Fibroblast of the aortic adventitia (primary cell): ENCODE results near the gene STK39. TPM values are rescaled to one million over a fixed set of nuclear protein-coding genes. Genes with fewer than 3 reads are reported as not detected.

Experiments
- DNase-seq: peaks from one replicate; pipeline ENCODE4 v3.0.0-alpha.2; 2010; ENCODE audit warnings: low read depth
- H3K4me3 ChIP-seq: 2 replicates; pipeline ENCODE4 v1.5.1; 2011; ENCODE audit warnings: low read depth, mild to moderate bottlenecking, control low read depth, low read length, moderate library complexity
- total RNA-seq: library from RNA; depleted of rRNA; stranded (reverse); fragments of >200 nt; gene quantifications from 2 replicates; pipeline ENCODE4 v1.2.3, GENCODE V29; 2012; ENCODE audit warnings: low replicate concordance
- TF ChIP-seq, protein P1 (sequence below): IDR thresholded peaks from 2 replicates; pipeline ENCODE4 v1.5.1; 2011; ENCODE audit warnings: mild to moderate bottlenecking, low read length, control low read depth, inconsistent platforms; ENCODE audit not compliant: insufficient read depth

STK39 gene
- total RNA-seq, 1 donor = 31.0 TPM

DNA sequence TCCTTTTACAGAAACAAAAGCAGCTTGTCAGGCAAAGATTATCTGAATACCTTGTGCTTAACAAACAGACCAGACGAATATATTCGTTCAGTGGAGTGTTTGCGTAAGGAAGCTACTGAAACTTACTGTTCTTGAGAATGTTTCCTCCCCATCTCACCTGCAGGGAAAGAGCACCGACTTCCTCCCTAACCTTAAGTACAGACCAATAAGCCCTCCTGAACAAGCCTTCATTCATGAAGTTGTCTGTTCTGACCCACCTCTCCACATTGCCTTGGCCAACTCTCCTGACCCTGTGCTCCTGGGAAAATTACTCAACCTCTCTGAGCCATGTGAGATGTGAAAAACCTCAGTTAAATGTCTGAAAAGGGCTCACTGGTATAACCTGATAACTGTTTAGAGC lies 35.2 kb downstream of the STK39 start:
- TF ChIP-seq, protein P1, sequence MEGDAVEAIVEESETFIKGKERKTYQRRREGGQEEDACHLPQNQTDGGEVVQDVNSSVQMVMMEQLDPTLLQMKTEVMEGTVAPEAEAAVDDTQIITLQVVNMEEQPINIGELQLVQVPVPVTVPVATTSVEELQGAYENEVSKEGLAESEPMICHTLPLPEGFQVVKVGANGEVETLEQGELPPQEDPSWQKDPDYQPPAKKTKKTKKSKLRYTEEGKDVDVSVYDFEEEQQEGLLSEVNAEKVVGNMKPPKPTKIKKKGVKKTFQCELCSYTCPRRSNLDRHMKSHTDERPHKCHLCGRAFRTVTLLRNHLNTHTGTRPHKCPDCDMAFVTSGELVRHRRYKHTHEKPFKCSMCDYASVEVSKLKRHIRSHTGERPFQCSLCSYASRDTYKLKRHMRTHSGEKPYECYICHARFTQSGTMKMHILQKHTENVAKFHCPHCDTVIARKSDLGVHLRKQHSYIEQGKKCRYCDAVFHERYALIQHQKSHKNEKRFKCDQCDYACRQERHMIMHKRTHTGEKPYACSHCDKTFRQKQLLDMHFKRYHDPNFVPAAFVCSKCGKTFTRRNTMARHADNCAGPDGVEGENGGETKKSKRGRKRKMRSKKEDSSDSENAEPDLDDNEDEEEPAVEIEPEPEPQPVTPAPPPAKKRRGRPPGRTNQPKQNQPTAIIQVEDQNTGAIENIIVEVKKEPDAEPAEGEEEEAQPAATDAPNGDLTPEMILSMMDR = no peak
- no peak overlapping the region for H3K4me3 ChIP-seq
- DNase-seq = no peak

DNA sequence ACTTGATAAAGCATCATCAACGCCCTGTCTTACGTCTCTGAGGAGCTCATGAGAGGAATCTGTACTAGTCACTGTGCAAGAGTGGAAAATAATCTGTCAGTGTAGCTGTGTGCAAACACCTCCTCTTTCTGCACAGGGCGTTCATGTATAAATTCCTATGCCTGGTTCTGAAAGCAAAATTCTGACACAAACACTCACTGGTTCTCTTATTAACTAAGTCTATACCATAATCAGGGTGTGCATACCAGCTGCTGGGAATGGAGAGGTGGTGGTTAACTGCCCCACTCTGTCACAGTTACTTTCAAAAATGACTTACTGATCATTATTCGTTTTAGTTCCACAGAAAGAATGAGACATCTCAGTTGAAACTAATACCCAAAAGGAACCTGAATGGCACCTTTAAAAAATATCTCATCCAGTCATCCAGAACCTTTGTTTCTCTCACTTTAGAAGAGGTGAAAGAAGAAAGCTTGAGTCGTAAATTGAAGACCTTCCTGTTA lies 35.7 kb downstream of the STK39 start:
- no peak overlapping the region for H3K4me3 ChIP-seq
- no peak for DNase-seq
- TF ChIP-seq, protein P1 = no peak

DNA sequence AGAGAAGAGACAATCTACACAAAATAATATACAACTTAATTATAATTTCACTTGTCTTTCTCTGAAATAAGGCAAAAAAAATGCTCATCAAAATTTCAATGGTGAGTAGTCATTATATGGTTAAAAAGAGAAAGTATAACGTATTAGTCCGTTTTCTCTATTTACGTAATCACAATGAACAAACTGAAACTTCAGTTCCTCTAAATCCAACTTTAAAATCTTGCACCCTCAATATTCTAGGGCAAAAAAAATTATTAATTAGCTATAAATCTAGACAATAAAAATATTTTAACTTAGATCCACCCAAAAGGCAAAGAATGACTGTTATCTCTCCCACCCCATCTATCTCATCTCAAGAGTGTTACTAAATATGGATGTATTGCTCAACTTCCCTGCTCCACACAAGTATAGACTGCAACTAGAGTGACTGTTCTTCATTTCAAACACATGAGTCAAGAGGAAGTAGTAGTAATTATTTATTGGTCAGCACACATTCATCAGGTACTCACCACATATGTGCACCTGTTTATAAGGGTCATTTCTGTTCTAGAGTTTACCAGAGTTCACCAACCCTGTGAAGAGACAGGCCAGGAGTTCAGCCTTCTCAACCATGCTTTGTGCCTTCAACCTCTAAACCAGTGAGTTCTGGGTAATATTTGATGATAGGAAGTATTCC lies 36.4 kb downstream of the STK39 start:
- DNase-seq = peak; percentile 88
- no peak overlapping the region for H3K4me3 ChIP-seq
- TF ChIP-seq, protein P1 = no peak

DNA sequence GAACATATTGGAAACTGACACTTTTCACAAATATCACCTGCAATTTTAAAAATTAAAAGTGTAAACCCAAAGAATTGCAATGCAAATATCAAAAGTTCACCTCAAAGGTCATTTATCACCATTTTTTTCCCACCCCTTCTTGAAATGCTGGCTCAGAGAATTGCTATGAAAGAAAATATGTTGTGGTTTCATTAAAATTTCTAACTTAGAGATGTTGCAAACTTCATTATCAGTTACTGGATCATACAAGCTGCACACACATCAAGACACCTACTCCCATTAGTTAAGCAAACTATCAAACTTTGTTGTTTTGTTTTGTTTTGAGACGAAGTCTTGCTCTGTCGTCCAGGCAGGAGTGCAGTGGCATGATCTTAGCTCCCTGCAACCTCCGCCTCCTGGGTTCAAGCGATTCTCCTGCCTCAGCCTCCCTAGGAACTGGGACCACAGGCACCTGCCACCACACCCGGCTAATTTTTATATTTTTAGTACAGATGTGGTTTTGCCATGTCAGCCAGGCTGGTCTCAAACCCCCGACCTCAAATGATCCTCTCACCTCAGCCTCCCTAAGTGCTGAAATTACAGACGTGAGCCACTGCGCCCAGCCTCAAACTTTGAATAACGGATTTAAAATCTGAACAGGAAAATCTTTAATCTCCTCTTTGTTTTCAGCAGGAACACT lies 37.0 kb downstream of the STK39 start:
- no peak for DNase-seq
- H3K4me3 ChIP-seq = no peak overlapping the region
- TF ChIP-seq, protein P1 = no peak

DNA sequence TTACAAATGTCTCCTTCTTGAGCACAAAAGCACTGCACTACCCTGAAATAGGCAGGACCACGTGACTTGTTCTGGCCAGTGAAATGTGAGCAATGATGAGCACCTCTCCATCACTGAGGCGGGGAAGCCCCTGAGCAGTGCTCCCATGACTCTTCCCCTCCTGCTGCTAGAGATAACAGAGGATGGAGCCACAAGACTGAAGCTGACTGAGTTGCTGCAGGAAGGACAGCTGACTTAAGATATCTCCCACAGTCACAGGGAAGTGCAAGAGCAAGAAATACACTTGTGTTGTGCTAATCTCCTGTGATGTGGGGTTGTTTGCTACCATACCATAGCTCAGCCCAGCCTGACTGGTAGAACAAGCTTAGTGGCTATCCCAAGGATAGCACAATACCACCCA lies 38.7 kb downstream of the STK39 start:
- DNase-seq = no peak
- TF ChIP-seq, protein P1 = no peak
- H3K4me3 ChIP-seq = no peak overlapping the region

DNA sequence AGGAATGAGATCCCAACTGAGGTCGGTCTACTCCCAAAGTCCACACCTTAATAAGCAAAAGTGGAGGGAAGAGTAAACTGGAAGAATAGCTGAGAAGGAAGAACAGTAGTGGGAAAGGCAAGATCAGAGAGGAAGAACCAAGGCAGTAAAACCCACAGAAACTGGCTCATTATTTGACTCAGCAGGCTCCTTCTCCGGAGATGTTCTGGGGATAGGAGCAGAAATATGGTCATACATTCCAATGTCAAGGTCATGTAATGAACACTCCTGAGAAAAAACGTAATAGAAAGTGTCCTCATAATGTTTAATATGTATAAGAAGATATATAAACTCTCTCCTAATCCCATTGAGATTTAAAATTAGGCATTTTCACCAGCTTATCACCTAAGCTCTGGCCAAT lies 39.5 kb downstream of the STK39 start:
- no peak for DNase-seq
- H3K4me3 ChIP-seq = no peak overlapping the region
- TF ChIP-seq, protein P1 = no peak
